GM23338 (cell line): ENCODE data around the gene FOXM1. TPM values are rescaled to one million over a fixed set of nuclear protein-coding genes. Genes with fewer than 3 reads are reported as not detected.

Experiments used
- ATAC-seq: fragments of 200-7000 bp; cut with Tn5 transposase; 3 replicates; pipeline ENCODE4 v1.9.1; 2020
- DNase-seq: peaks from one replicate; pipeline ENCODE4 v3.0.0-alpha.2; 2015; ENCODE audit warnings: low spot score
- H2AFZ ChIP-seq: fragments of 200-600 bp; sonication (generic); 2 replicates; pipeline ENCODE4 v1.8.0; 2016; ENCODE audit warnings: antibody characterized with exemption, mild to moderate bottlenecking, moderate library complexity
- H3F3A ChIP-seq: fragments of 200-600 bp; sonication (generic); replicated peaks from 2 replicates; pipeline ENCODE4 v1.8.0; 2017; ENCODE audit warnings: antibody characterized with exemption, mixed run types, low read depth
- H3K27ac ChIP-seq: fragments of 200-600 bp; sonication (generic); 2 replicates; pipeline ENCODE4 v1.6.1; 2016; ENCODE audit warnings: low read depth
- H3K27me3 ChIP-seq: fragments of 200-600 bp; sonication (generic); 2 replicates; pipeline ENCODE4 v1.8.0; 2016; ENCODE audit warnings: mild to moderate bottlenecking, mixed run types, moderate library complexity; ENCODE audit not compliant: insufficient read depth
- H3K36me3 ChIP-seq: fragments of 200-600 bp; sonication (generic); 2 replicates; pipeline ENCODE4 v1.8.0; 2016; ENCODE audit warnings: mild to moderate bottlenecking; ENCODE audit not compliant: insufficient read depth
- H3K4me1 ChIP-seq: fragments of 200-600 bp; sonication (generic); 2 replicates; pipeline ENCODE4 v1.8.0; 2016; ENCODE audit warnings: mild to moderate bottlenecking, moderate library complexity; ENCODE audit not compliant: insufficient read depth
- H3K4me2 ChIP-seq: fragments of 200-600 bp; sonication (generic); 2 replicates; pipeline ENCODE4 v1.7.1; 2017; ENCODE audit warnings: mixed run types
- H3K4me3 ChIP-seq: fragments of 200-600 bp; sonication (generic); 2 replicates; pipeline ENCODE4 v1.6.1; 2016; ENCODE audit warnings: mixed run types
- H3K79me2 ChIP-seq: fragments of 200-600 bp; sonication (generic); replicated peaks from 2 replicates; pipeline ENCODE4 v1.8.0; 2017; ENCODE audit warnings: mild to moderate bottlenecking; ENCODE audit not compliant: insufficient read depth
- H3K9me2 ChIP-seq: fragments of 200-600 bp; sonication (generic); 2 replicates; pipeline ENCODE4 v1.8.0; 2017; ENCODE audit not compliant: insufficient read depth
- H4K20me1 ChIP-seq: fragments of 200-600 bp; sonication (generic); replicated peaks from 2 replicates; pipeline ENCODE4 v1.8.0; 2017; ENCODE audit warnings: mild to moderate bottlenecking; ENCODE audit not compliant: insufficient read depth
- H3K27ac Mint-ChIP-seq: 2 replicates; pipeline ENCODE4 v1.8.0; 2020; ENCODE audit warnings: inconsistent platforms, mild to moderate bottlenecking, moderate library complexity, mixed read lengths
- H3K27me3 Mint-ChIP-seq: 3 replicates; pipeline ENCODE4 v1.8.0; 2022; ENCODE audit warnings: low read depth, mild to moderate bottlenecking, moderate library complexity, mixed read lengths, inconsistent platforms; ENCODE audit not compliant: insufficient read depth, poor library complexity
- H3K36me3 Mint-ChIP-seq: 3 replicates; pipeline ENCODE4 v1.8.0; 2021; ENCODE audit warnings: low read depth, mild to moderate bottlenecking, inconsistent platforms, moderate library complexity, mixed read lengths
- H3K4me1 Mint-ChIP-seq: 3 replicates; pipeline ENCODE4 v1.8.0; 2020; ENCODE audit warnings: mild to moderate bottlenecking, inconsistent platforms, mixed read lengths
- H3K4me3 Mint-ChIP-seq: 3 replicates; pipeline ENCODE4 v1.8.0; 2021; ENCODE audit warnings: moderate library complexity, mild to moderate bottlenecking, inconsistent platforms, mixed read lengths
- H3K9me3 Mint-ChIP-seq: 3 replicates; pipeline ENCODE4 v1.8.0; 2020; ENCODE audit warnings: moderate library complexity, mild to moderate bottlenecking, inconsistent platforms, mixed read lengths
- CTCF ChIP-seq, 2 experiments: fragments of 200-600 bp in 1 of 2; sonication (generic) in 1 of 2; conservative IDR thresholded peaks; 2 replicates each; pipeline versions ENCODE4 v1.5.1 to v1.6.1; 2016 to 2017; ENCODE audit warnings: antibody characterized with exemption in 2 of 2, low read depth in 2 of 2, mild to moderate bottlenecking in 2 of 2, moderate library complexity in 1 of 2
- EZH2 ChIP-seq: fragments of 200-600 bp; sonication (generic); IDR thresholded peaks from one replicate; pipeline ENCODE4 v1.8.0; 2017; ENCODE audit warnings: antibody characterized with exemption, mild to moderate bottlenecking, low read depth; ENCODE audit not compliant: unreplicated experiment
- JUNB ChIP-seq: IDR thresholded peaks from one replicate; pipeline ENCODE4 v1.6.1; 2016; ENCODE audit warnings: antibody characterized with exemption; ENCODE audit not compliant: unreplicated experiment
- NANOG ChIP-seq: IDR thresholded peaks from 2 replicates; pipeline ENCODE4 v1.6.1; 2016; ENCODE audit warnings: antibody characterized with exemption, borderline replicate concordance
- STAT1 ChIP-seq: IDR thresholded peaks from one replicate; pipeline ENCODE4 v1.6.1; 2016; ENCODE audit warnings: antibody characterized with exemption; ENCODE audit not compliant: unreplicated experiment
- ZNF114 ChIP-seq: fragments of 250-450 bp; sonication (Bioruptor Pico); IDR thresholded peaks from 2 replicates; pipeline ENCODE4 v1.5.0; 2020; ENCODE audit warnings: mild to moderate bottlenecking, moderate library complexity
- ZNF331 ChIP-seq: fragments of 250-450 bp; sonication (Bioruptor Pico); IDR thresholded peaks from 2 replicates; pipeline ENCODE4 v1.5.0; 2020; ENCODE audit warnings: low read depth, mild to moderate bottlenecking, moderate library complexity
- polyA plus RNA-seq: library from polyadenylated mRNA; unstranded; fragments of >200 nt; fragmentation: Nextera tagmentation; extraction: Ambion mirVana; gene quantifications from 2 replicates; pipeline ENCODE4 v1.2.1, GENCODE V29; 2016
- total RNA-seq: library from RNA; depleted of rRNA; stranded (reverse); fragments of >200 nt; shearing (Covaris generic); gene quantifications from 2 replicates; pipeline ENCODE4 v1.2.3, GENCODE V29; 2014
- TF ChIP-seq, protein P1 (sequence below): IDR thresholded peaks from 2 replicates; pipeline ENCODE4 v1.6.1; 2016; ENCODE audit warnings: antibody characterized with exemption
- TF ChIP-seq, protein P2 (sequence below): IDR thresholded peaks from one replicate; pipeline ENCODE4 v1.6.1; 2018; ENCODE audit warnings: antibody characterized with exemption; ENCODE audit not compliant: unreplicated experiment

Gene FOXM1
- total and polyA plus RNA-seq, 2 experiments from 2014 or later, result 31.0 to 98.1 TPM

DNA sequence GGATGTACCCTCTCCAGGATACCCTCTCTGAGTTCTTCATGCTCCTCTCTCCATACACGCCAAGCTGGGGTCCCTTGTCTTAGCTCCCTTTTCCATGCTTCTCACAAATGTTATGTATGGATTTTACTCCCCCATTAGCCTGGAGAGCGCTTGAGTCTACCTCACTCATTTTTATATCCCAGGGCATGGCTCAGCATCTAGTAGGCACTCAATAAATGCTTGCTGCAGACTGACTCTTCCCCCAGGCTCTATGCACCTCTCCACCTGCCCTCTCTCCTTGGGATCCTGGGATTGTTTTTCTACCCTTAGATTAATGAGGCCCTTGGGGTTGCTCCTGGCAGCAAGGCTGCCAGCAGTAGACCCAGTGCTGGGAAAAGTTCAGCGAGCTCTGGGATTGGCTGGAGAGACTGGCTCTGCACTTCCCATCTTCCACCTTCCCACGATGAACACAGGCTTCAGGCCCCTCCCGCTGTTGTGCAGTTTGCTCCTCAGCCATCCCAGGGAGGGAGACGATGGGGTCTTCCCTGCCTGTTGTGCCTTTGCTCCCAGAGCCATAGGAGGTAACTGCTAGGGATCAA is 44.3 kb downstream of the FOXM1 start:
- H3K4me3 Mint-ChIP-seq, result no peak overlapping the region
- TF ChIP-seq, protein P1, sequence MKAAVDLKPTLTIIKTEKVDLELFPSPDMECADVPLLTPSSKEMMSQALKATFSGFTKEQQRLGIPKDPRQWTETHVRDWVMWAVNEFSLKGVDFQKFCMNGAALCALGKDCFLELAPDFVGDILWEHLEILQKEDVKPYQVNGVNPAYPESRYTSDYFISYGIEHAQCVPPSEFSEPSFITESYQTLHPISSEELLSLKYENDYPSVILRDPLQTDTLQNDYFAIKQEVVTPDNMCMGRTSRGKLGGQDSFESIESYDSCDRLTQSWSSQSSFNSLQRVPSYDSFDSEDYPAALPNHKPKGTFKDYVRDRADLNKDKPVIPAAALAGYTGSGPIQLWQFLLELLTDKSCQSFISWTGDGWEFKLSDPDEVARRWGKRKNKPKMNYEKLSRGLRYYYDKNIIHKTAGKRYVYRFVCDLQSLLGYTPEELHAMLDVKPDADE, result no peak
- TF ChIP-seq JUNB, result no peak
- TF ChIP-seq CTCF (conservative IDR thresholded peaks at IDR 0.05; ENCODE audit: low read depth in 2 of 2), result no peak
- no peak for TF ChIP-seq ZNF114 (CRISPR knock-in tag)
- TF ChIP-seq, protein P2, sequence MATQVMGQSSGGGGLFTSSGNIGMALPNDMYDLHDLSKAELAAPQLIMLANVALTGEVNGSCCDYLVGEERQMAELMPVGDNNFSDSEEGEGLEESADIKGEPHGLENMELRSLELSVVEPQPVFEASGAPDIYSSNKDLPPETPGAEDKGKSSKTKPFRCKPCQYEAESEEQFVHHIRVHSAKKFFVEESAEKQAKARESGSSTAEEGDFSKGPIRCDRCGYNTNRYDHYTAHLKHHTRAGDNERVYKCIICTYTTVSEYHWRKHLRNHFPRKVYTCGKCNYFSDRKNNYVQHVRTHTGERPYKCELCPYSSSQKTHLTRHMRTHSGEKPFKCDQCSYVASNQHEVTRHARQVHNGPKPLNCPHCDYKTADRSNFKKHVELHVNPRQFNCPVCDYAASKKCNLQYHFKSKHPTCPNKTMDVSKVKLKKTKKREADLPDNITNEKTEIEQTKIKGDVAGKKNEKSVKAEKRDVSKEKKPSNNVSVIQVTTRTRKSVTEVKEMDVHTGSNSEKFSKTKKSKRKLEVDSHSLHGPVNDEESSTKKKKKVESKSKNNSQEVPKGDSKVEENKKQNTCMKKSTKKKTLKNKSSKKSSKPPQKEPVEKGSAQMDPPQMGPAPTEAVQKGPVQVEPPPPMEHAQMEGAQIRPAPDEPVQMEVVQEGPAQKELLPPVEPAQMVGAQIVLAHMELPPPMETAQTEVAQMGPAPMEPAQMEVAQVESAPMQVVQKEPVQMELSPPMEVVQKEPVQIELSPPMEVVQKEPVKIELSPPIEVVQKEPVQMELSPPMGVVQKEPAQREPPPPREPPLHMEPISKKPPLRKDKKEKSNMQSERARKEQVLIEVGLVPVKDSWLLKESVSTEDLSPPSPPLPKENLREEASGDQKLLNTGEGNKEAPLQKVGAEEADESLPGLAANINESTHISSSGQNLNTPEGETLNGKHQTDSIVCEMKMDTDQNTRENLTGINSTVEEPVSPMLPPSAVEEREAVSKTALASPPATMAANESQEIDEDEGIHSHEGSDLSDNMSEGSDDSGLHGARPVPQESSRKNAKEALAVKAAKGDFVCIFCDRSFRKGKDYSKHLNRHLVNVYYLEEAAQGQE, result no peak
- no peak for TF ChIP-seq STAT1
- TF ChIP-seq EZH2, result no peak
- no peak for TF ChIP-seq NANOG
- TF ChIP-seq ZNF331, result no peak
- H2AFZ ChIP-seq, result no peak overlapping the region
- H3K27ac ChIP-seq, result no peak overlapping the region
- H3K4me3 ChIP-seq, result no peak overlapping the region
- no peaks in the 10 kb centered on the region for H3K27me3 ChIP-seq
- DNase-seq (no peak), ATAC-seq (no peak)
- H3K9me2 ChIP-seq, result no peaks in the 10 kb centered on the region
- H3K4me1 ChIP-seq, result peaks cover 12% of the 10 kb centered on the region; the same call in 1 of the 2 replicates
- H4K20me1 ChIP-seq, result peaks cover 5% of the 10 kb centered on the region; the same call in 1 of the 2 replicates
- H3K9me3 Mint-ChIP-seq, result no peaks in the 10 kb centered on the region
- no peak overlapping the region for H3K27ac Mint-ChIP-seq
- H3K27me3 Mint-ChIP-seq, result peaks cover 11% of the 10 kb centered on the region
- peaks cover 19% of the 10 kb centered on the region for H3K4me1 Mint-ChIP-seq
- no peaks in the 10 kb centered on the region for H3K79me2 ChIP-seq
- peaks cover 17% of the 10 kb centered on the region for H3K36me3 Mint-ChIP-seq
- H3F3A ChIP-seq, result 0 out of 2 replicates have a peak, but pooled peaks cover 3% of the 10 kb centered on the region
- H3K36me3 ChIP-seq, result peaks cover 1% of the 10 kb centered on the region; the same call in 1 of the 2 replicates
- H3K4me2 ChIP-seq, result no peak overlapping the region
